GM18867 (cell line): ENCODE data around the gene WSB1.
"Not testable (repeated sequence)": the region's sequence is repeated elsewhere in the genome, so short reads cannot be mapped to it uniquely, and the experiment has no call there.

Source experiments
- ATAC-seq: cut with Tn5 transposase; IDR thresholded peaks from one replicate; pipeline ENCODE4 v1.9.1; 2021; ENCODE audit warnings: mild to moderate bottlenecking, moderate library complexity; ENCODE audit not compliant: unreplicated experiment

WSB1 gene

GRCh38 chr17:27279132-27279531 is 14.8 kb upstream of the WSB1 start:
- not testable (repeated sequence) for ATAC-seq

GRCh38 chr17:27280527-27280926 is 13.4 kb upstream of the WSB1 start:
- no peak for ATAC-seq

DNA sequence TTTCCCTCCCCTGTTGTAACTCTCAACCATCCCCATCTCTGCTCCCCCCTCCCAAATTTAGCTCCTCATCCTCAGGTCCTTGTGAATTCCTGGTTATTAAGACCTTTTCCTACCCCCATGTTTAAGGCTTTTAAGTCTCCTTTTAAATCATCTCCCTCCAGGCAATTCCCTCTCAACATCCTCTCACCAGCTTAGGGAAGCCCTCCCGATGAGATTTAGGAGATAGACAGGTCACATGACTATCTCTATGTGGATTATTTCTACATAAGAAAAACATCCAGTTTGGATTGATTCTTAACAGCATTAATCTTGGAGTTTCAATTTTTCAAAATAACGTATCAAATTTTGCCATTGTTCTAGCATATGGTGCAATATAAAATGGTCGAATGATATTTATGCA is 12.5 kb upstream of the WSB1 start:
- ATAC-seq, result no peak

DNA sequence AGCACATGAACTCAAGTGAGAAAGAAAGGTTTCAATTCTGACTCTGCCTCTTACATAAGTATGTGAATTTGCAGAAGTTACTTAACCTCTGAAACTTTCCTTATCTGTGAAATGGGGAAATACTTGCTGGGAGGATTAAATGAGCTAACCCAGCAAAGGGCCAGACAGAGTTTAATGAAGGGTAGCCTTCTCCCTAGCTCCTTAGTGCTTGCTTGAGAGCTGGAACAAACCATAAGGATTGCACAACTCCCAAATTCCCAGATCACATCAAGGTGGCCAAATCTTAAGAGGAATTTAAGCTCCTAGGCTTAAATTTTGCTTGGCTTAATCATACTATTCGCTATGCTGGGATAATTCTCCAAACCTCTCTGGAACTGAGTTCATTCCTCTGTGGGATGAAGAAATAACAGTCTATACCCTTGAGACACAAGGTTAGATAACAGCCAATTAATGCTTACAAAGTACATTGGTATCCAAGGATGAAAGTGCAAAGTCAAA is 11.8 kb upstream of the WSB1 start:
- peak; percentile 88 for ATAC-seq

DNA sequence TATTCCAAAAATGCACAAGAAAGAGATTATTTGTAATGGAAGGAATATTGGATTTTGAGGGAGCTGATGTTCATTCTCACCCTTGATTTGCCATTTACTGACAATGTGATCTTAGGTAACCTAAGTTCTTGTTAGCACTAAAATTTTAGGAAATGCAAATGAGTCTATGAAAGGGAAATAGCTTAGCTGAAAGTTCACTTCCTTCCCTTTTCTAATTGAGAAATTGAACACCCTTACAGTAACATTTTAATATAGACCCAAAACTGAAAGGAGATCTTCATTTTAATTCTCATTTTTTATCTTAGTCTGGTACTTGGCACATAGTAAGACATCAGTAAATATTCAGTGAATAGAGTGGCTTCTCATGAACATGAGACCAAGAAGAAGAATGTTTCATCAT is 10.9 kb upstream of the WSB1 start:
- ATAC-seq, result no peak

DNA sequence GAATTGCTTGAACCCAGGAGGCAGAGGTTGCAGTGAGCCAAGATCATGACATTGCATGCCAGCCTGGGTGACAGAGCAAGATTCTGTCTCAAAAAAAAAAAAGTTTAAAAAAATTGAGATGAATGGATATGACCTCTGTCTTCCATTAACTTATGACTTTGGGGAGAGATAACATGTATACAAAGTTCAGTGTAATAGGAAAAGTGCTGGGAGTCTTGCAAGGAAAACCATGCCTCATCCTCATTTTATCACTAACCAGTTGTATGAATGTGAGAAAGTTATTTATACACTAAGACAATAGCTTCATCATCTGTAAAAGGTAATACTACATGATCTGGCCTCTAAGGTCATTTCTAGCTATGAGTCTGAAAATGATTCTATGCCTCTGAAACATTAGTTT is 10.2 kb upstream of the WSB1 start:
- ATAC-seq, result no peak

GRCh38 chr17:27284811-27285415 is 9.0 kb upstream of the WSB1 start:
- no peak for ATAC-seq

GRCh38 chr17:27285516-27285915 is 8.4 kb upstream of the WSB1 start:
- no peak for ATAC-seq

DNA sequence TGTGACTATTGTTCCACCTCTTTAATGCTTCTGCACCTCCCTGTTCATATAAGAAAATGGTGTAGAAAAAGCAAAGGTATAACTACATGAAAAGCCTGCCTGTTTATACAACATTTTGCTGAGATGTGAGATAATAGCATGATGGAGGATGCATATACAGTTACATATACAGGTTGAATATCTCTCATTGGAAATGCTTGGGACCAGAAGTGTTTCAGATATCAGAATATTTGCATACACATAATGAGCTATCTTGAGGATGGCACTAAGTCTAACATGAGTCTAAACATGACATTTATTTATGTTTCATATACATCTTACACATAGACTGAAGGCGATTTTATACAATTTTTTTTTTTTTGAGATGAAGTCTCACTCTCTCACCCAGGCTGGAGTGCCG is 5.7 kb upstream of the WSB1 start:
- no peak for ATAC-seq

- ATAC-seq, result no peak
Measured at GRCh38 chr17:27289856-27290255, 4.1 kb upstream of the WSB1 start.

DNA sequence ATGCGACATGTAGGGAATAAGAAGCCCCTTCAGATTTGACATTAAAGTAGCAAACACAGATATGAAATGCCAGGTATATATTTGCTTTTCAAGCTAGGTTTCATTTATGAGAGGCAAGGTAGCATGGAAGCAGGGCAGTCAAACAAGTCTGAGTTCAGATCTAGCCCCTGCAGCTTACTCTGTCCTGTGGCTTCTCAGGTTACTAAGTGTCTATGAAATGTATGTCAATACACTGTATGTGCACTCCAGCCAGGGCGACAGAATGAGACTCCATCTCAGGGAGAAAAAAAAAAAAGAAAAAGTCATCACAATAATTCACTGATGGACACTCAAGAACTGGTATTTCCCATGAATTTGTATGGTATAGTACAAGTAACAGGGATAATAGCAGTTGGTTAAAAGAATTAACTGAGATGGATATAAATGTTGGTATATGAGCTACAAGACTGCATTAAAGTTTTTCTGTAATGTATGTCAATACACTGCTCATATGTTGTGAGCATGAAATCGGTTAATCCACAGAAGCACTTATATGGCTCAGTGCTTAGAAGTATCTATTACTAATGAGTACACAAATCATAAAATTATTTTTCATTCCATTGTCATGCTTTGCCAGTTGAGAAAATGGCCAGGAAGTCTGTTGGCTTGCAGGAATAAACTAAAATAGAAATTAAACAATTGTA is 2.9 kb upstream of the WSB1 start:
- no peak for ATAC-seq

DNA sequence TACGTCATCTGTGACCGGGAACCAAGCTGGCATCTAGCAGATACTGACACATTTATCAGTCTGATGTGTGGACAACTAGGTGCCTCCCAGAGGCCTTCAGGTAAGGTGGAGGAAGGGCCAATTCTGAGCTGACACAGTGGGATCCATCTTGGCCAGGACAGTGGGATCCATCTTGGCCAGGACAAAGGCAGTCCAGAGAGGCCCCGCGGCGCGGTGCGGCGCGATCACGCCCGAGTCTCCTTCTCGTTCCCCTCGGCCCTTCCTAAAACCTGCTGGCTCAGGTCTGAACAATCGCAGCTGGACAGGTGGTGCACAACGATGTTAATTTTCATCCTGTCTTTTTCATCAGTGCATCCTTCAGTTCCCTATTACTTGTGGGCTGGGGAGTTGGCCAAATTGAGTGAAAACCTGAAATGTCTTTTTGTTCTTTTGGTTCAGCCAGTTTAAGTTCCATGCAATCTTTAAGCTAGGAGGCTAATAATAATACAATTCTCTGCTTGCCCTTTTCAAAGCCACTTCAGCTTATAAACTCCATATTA is 486 bp upstream of the WSB1 start:
- no peak for ATAC-seq

DNA sequence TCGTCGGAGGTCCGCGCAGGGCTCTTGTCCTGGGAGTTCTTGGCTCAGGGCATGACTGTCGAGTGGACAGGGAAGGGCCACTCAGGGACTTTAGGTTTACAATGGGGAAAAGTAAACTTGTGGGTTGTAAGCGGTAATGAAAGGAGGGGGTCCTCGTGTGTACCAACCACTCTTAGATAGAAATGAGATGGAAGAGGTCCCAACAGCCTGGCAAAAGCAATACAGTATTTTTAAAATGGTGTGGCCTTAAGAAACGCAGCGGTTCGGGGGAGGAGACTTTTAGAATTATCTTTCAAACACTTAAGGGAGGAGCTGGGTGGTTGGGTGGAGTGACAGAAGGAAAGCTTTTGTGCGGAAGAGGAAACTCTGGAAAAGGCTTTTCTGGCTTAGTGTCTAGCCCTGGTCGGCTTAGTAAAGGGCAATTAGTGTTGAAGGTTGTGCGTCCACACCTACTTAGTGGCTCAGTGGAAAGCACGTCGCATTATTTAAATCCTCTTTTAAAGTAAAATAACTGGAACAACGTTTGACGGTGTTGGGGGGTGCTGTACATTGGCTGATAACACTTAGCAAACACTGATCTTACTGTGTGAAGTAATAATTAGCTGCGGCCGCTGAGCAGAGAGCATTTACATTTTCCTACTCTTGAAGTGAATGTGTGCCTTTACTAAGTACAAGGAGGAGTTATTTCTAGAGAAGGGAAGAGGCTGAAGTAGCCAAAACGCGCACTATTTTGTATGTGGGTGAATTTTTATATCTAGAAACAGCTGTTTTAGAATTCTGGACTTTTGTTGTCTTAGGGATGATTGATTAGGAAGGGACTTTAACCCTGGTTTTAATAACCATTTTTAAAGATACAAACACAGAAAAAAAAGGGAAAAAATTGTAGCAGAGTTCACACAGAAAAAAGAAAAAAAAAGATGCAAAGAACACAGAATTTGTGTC is 1.0 kb downstream of the WSB1 start:
- peak; percentile 51 for ATAC-seq

GRCh38 chr17:27295945-27296344 is 2.0 kb downstream of the WSB1 start:
- ATAC-seq, result no peak

- no peak for ATAC-seq
Measured at GRCh38 chr17:27296428-27296979, 2.6 kb downstream of the WSB1 start.

GRCh38 chr17:27299384-27300049 is 5.6 kb downstream of the WSB1 start:
- no peak for ATAC-seq

DNA sequence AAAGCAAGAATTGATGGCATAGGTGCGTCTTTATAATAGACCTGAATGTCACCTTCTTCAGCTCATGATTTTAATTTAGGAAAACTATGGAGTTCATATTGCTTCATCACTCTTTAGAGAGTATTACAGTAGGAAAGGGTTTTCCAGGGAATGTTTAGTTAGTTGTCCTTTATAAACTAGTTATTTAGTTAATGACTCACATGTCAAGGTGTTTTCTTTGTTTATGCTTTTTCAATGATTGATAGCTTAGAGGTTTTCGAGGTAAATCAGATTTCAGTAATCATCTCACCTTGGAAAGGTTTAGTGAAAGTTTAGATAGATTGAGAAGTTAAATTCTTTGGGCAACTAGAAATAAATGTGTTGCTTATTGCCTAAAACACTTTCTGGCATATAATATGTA is 9.8 kb downstream of the WSB1 start:
- ATAC-seq, result no peak

- ATAC-seq, result no peak
Measured at GRCh38 chr17:27306276-27306835, 12.4 kb downstream of the WSB1 start.

DNA sequence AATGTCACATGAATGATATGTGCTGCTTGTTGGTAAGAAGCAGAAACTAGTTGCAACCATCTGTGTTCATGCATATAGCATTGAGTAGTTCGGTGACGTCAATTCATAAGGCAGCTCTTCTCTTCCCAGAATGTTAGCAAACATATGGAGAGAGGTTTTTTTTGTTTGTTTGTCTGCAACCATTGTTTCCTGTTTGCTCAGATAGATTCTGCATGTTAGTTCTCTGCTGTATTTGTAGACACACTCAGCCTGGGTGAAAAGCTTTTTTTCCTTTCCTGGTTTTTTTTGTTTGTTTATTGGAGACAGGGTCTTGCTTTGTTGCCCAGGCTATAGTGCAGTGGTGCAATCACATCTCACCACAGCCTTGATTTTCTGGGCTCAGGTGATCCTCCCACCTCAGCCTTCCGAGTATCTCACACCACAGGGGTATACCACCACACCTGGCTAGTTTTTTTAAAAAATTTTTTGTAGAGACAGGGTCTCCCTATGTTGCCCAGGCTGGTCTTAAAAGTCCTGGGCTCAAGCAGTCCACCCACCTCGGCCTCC is 16.7 kb downstream of the WSB1 start:
- ATAC-seq, result no peak

DNA sequence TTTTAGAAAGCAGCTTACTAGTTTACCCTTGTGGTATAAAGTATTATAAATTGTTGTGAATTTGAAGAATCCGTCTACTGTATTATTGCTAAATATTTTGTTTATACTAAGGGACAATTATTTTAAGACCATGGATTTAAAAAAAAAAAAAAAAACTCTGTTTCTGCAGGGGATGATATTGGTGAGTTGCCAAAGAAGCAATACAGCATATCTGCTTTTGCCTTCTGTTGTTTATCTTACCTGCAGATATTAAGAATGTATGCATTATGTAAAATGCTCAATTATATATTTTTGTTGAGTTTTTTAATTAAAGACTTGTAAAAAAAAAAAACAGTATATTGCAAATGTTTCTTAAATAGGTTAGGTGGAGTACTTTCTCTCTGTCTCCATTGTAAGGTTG is 19.4 kb downstream of the WSB1 start:
- no peak for ATAC-seq
